ENCODE measurements around the gene ITIH4.

Gene ITIH4

GRCh38 chr3:52787246-52787645 is 43.2 kb downstream of the ITIH4 start:
- TF ChIP-seq, protein P1, sequence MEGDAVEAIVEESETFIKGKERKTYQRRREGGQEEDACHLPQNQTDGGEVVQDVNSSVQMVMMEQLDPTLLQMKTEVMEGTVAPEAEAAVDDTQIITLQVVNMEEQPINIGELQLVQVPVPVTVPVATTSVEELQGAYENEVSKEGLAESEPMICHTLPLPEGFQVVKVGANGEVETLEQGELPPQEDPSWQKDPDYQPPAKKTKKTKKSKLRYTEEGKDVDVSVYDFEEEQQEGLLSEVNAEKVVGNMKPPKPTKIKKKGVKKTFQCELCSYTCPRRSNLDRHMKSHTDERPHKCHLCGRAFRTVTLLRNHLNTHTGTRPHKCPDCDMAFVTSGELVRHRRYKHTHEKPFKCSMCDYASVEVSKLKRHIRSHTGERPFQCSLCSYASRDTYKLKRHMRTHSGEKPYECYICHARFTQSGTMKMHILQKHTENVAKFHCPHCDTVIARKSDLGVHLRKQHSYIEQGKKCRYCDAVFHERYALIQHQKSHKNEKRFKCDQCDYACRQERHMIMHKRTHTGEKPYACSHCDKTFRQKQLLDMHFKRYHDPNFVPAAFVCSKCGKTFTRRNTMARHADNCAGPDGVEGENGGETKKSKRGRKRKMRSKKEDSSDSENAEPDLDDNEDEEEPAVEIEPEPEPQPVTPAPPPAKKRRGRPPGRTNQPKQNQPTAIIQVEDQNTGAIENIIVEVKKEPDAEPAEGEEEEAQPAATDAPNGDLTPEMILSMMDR (conservative IDR thresholded peaks at IDR 0.05; ENCODE audit: low read length): no peak
- no peak overlapping the region for H3K4me3 ChIP-seq (ENCODE audit: low read length)
- DNase-seq (ENCODE audit: low read depth): no peak

DNA sequence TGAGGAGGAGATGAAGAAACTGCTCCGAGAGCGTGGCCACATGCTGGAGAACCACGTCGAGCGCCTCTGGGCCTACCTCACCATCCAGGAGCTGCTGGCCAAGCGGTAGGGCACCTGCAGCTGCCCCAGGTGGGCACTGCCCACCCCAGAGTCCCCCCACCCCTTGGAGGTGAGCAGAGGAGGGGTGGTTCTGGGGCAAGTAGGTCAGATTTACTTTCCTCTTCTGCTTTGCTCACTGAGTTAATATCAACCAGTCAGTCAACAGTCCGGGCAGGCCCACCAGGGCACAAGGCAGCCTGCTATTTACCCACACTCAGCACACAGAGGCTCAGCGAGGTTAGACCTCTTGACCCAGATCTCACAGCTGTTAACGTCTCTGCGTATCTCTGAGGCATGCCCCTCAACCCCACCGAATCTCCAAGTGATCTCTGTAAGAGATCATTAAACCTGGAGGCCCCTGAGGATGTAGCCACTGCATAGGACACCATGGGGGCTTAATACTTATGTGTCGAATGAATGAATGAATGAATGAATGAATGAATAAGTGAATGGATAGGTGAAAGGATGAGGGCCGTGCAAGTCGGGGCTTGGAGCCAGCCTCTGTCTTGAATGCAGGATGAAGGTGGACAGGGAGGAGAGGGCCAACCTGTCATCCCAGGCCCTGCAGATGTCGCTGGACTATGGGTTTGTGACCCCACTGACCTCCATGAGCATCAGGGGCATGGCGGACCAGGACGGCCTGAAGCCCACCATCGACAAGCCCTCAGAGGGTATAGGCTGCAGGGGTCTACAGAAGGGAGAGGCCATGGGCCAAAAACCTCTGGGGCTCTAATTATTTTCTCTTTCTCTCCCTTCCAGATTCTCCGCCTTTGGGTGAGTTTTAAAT is 43.9 kb downstream of the ITIH4 start:
- TF ChIP-seq, protein P1 (conservative IDR thresholded peaks at IDR 0.05; ENCODE audit: low read length): no peak
- no peak for DNase-seq (ENCODE audit: low read depth)
- H3K4me3 ChIP-seq (ENCODE audit: low read length): no peak overlapping the region

DNA sequence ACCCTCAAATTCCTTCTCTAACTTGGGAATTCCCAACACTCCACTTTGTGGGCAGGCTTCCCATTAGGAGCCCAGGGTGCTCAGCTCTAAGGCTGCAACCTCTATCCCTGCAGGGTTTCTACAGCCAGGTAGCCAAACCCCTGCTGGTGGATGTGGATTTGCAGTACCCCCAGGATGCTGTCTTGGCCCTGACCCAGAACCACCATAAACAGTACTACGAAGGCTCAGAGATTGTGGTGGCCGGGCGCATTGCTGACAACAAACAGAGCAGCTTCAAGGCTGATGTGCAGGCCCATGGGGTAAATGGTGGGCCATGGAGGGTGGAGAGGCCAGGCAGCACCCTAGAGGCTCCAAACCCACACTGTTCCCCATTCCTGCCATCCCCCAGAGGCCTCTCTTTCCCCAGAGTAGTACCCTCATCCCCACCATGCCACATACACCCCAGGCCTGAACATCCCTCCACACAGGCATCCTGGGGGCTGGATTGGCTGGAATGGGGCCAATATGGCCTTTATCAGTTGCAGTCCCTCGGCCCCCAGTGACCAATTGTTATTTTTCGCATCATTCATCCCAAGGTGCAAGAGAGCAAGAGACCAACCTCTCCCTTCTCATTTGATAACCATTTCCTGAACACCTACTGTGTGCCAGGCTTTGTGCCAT is 45.4 kb downstream of the ITIH4 start:
- H3K4me3 ChIP-seq (ENCODE audit: low read length): no peak overlapping the region
- TF ChIP-seq, protein P1 (conservative IDR thresholded peaks at IDR 0.05; ENCODE audit: low read length): no peak
- no peak for DNase-seq (ENCODE audit: low read depth)

DNA sequence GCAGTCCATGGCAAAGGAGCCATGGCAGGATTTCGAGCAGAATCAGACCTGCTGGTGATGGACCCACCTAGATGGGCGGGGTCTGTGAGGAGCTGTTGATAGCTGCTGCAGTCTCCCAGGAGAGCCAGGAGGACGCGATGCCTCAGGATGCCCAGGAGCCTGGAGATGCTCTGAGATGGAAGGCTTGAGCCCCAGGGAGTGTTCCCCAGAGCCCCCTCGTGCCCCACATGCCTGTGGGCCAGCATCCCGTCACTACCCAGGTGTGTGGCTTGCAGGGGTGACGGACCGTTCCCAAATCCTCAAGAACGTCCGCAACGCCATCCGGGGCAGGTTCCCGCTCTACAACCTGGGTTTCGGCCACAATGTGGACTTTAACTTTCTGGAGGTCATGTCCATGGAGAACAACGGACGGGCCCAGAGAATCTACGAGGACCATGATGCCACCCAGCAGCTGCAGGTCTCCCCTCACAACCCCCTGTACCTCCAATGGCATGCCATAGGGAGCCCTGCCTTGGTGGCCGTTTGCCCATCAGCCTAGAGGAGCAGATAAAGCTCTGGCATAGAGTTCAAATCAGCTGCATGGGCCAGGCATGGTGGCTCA is 46.4 kb downstream of the ITIH4 start:
- no peak overlapping the region for H3K4me3 ChIP-seq (ENCODE audit: low read length)
- no peak for DNase-seq (ENCODE audit: low read depth)
- TF ChIP-seq, protein P1 (conservative IDR thresholded peaks at IDR 0.05; ENCODE audit: low read length): no peak

GRCh38 chr3:52783211-52783555 is 47.3 kb downstream of the ITIH4 start:
- no peak overlapping the region for H3K4me3 ChIP-seq (ENCODE audit: low read length)
- TF ChIP-seq, protein P1 (conservative IDR thresholded peaks at IDR 0.05; ENCODE audit: low read length): no peak
- no peak for DNase-seq (ENCODE audit: low read depth)

GRCh38 chr3:52782412-52783210 is 47.9 kb downstream of the ITIH4 start:
- no peak overlapping the region for H3K4me3 ChIP-seq (ENCODE audit: low read length)
- DNase-seq (ENCODE audit: low read depth): no peak
- TF ChIP-seq, protein P1 (conservative IDR thresholded peaks at IDR 0.05; ENCODE audit: low read length): no peak
